Measurements from ENCODE around the gene PKDREJ.

Gene PKDREJ

GRCh38 chr22:46230262-46230901 is 32.8 kb downstream of the PKDREJ start:
- DNase-seq: no peak

DNA sequence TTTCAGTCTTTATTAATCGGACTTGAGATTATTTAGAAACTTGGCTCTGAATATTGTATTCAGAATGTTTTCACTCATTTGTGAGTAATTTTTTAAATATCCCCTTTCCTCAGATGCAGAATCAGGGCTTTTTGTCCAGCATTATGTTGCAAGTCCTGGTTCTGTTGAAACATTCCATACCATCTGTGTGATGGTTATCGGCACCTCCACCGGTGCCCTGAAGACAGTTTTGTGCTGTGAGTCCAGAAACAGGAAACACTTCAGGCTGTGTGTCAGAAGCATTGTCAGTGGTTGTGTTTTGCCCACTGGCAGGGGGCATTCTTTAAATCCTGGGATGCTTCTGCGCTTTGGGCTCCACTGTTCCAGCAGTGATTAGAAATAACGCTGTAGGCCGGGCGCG is 33.4 kb downstream of the PKDREJ start:
- no peak for DNase-seq

- no peak for DNase-seq
Observed at GRCh38 chr22:46226577-46226976, 36.6 kb downstream of the PKDREJ start.

DNA sequence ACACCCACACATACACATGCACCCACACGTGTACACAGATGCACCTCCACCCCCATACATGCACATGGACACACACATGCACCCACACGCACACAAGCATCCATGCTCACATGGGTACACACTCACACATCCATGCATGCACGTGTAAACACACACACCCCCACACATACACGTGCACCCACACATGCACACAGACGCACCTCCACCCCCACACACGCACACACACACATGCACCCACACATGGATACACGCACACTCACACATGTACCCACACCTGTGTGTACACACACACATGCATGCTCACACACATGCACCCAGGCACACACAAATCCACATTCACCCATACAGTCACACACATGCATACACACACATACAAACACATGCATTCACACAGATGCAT is 37.5 kb downstream of the PKDREJ start:
- no peak for DNase-seq

GRCh38 chr22:46224898-46225290 is 38.2 kb downstream of the PKDREJ start:
- no peak for DNase-seq

GRCh38 chr22:46224044-46224897 is 38.9 kb downstream of the PKDREJ start:
- no peak for DNase-seq

- no peak for DNase-seq
Observed at GRCh38 chr22:46220921-46221320, 42.2 kb downstream of the PKDREJ start.

GRCh38 chr22:46219636-46220035 is 43.5 kb downstream of the PKDREJ start:
- DNase-seq: no peak

- DNase-seq: no peak
Observed at GRCh38 chr22:46214616-46215015, 48.5 kb downstream of the PKDREJ start.

- DNase-seq: no peak
Observed at GRCh38 chr22:46214149-46214548, 49.0 kb downstream of the PKDREJ start.

DNA sequence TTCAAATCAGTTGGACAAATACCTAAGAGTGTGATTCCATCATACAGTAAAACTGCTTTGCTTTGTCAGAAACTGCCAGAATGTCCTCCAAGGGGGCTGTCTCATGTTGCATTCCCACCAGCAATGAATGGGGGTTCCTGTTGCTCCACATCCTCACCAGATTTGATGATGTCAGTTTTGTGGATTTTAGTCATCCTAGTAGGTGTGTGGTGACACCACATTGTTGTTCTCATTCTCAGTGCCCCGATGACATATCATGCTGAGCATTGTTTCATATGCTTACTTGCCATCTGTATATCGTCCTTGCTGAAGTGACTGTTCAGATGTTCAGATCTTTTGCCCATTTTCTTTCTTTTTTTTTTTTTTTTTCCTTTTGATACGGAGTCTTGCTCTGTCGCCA is 50.1 kb downstream of the PKDREJ start:
- DNase-seq: no peak

DNA sequence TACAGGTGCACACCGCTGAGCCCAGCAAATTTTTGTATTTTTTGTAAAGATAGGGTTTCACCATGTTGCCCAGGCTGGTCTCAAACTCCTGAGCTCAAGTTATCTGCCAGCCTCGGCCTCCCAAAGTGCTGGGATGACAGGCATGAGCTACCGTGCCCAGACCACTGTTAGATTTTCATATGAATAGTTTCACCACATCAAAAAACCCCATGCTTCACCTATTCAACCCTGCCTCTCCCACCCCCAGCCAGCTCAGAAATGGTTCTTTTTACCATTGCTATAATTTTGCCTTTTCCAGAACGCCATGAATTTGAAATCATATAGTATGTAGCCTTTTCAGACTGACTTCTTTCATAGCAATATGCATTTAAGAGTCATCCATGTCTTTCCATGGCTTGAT is 50.9 kb downstream of the PKDREJ start:
- DNase-seq: no peak

DNA sequence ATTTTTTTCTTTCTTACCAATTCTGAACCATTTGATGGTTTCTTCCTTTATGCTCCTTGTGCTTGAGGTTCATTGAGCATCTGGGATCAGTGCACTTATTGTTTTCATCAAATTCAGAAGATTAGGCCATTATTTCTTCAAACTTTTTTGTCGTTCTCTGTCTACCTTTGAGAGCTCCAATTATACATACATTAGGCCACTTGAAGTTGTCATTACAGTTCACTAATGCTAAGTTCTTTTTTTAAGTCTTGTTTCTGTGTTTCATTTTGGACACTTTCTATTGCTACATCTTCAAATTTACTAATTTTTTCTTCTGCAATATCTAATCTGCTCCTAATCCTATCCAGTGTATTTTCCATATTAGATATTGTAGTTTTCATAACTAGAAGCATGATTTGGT is 53.9 kb downstream of the PKDREJ start:
- no peak for DNase-seq
